ENCODE data around the gene SRPRA. TPM values are rescaled to one million over a fixed set of nuclear protein-coding genes. Genes with fewer than 3 reads are reported as not detected.

The SRPRA gene
- total RNA-seq, 1 donor from 2014 or later: 180 TPM

- peak overlapping the region; percentile 97 for H3K27ac Mint-ChIP-seq
- intact Hi-C loops (cut with micrococcal nuclease): loop anchor here (1.0 kb wide), 5 partner anchors 21 to 712 kb away; partner anchors contain the start of genes FAM118B, FOXRED1, RPUSD4 and STT3A
- no peaks in the 10 kb centered on the region for H3K9me3 Mint-ChIP-seq
- H3K27me3 Mint-ChIP-seq: no peaks in the 10 kb centered on the region
- no peak for DNase-seq
- H3K4me3 Mint-ChIP-seq: peak overlapping the region; percentile 91
- H3K4me1 Mint-ChIP-seq: peaks cover 19% of the 10 kb centered on the region
- peaks cover 24% of the 10 kb centered on the region for H3K36me3 Mint-ChIP-seq (ENCODE audit: low read depth)
Measured at GRCh38 chr11:126304457-126305075, 35.9 kb upstream of the SRPRA start.

GRCh38 chr11:126303623-126304456 is 35.1 kb upstream of the SRPRA start, which contains the start of gene DCPS:
Gene DCPS, plus strand, starts transcription at chr11:126304060. Its CDS starts 21 bp downstream, at chr11:126304081.
- Mint-ChIP-seq H3K4me3 (peak within 1 kb of the TSS; percentile 91), H3K9me3 (no peaks in the 10 kb centered on the region), H3K4me1 (peaks cover 19% of the 10 kb centered on the region), H3K27ac (peak within 1 kb of the TSS; percentile 97), H3K36me3 (ENCODE audit: low read depth) (peaks cover 26% of the 10 kb centered on the region), H3K27me3 (no peaks in the 10 kb centered on the region)
- intact Hi-C loops (cut with micrococcal nuclease): loop anchor here (1.0 kb wide), 5 partner anchors 21 to 712 kb away; partner anchors contain the start of genes FAM118B, FOXRED1, RPUSD4 and STT3A
- DNase-seq: peak; percentile 97

- Mint-ChIP-seq H3K9me3 (no peaks in the 10 kb centered on the region), H3K27ac (no peak overlapping the region), H3K27me3 (no peaks in the 10 kb centered on the region), H3K4me3 (no peak overlapping the region), H3K4me1 (peaks cover 9% of the 10 kb centered on the region), H3K36me3 (ENCODE audit: low read depth) (peaks cover 28% of the 10 kb centered on the region)
- intact Hi-C loops (cut with micrococcal nuclease): no loop called here
- no peak for DNase-seq
Measured at GRCh38 chr11:126297004-126297403, 28.3 kb upstream of the SRPRA start.

DNA sequence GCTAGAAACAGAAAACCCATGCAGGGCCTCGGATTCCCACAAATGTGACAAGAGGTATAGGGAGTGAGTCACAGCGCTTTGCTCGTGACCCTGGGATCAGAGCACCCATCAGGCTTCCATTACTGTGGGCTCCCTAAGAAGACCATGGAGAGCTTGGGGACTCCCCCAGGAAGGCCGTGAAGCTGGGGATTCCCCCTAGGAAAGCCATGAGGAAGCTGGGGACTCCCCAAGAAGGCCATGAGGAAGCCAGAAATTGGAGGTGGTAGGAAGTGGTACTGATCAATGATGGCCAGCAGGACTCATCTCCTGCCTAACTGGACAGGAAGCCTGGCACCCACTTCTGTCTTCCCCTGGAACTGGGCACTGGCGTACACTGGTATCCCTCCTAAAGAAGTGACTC is 25.0 kb upstream of the SRPRA start:
- Mint-ChIP-seq H3K27me3 (no peaks in the 10 kb centered on the region), H3K4me3 (no peak overlapping the region), H3K4me1 (peaks cover 9% of the 10 kb centered on the region), H3K27ac (peak overlapping the region; percentile 48), H3K9me3 (no peaks in the 10 kb centered on the region), H3K36me3 (ENCODE audit: low read depth) (peaks cover 32% of the 10 kb centered on the region)
- intact Hi-C loops (cut with micrococcal nuclease): no loop called here
- no peak for DNase-seq

DNA sequence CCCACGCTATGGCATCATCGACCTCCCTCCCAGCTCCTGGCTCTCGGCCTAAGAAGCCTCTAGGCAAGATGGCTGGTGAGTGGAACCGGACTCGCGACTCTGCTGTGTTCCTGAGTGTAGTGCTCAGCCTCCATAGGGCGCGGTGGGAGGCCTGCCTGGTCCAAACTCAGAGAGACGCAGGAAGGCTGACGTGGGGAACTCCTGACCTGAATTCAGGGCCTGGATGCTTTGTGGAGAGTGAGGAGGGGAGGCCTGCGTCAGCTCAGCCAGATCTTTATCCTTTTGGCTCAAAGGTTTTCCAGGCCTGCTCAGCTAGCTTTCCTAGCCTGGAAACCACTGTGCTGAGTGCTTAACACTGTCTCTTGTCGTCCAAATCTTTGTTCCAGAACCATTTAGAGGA is 22.2 kb upstream of the SRPRA start:
- intact Hi-C loops (cut with micrococcal nuclease): no loop called here
- peaks cover 9% of the 10 kb centered on the region for H3K4me1 Mint-ChIP-seq
- no peaks in the 10 kb centered on the region for H3K27me3 Mint-ChIP-seq
- H3K27ac Mint-ChIP-seq: peak overlapping the region; percentile 29
- no peaks in the 10 kb centered on the region for H3K9me3 Mint-ChIP-seq
- H3K4me3 Mint-ChIP-seq: no peak overlapping the region
- no peak for DNase-seq
- peaks cover 31% of the 10 kb centered on the region for H3K36me3 Mint-ChIP-seq (ENCODE audit: low read depth)

DNA sequence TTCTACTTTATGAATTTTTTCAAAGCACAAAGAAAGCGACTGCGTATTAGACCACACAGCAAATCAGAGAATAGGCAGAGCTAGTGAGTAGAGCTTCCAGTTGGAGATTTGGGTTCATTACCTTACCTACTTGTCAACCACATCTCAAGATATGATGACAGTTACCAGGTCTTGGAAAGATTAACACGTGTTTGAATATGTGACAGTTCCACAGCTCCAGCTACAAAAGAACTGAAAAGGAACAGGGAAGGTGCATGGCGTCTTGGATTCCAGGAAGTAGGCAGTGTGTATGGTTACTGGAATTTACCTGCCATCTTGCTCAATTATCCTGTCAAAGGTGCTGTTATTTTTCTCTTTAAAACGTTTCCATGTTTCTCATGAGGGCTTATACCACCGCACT is 19.5 kb upstream of the SRPRA start:
- intact Hi-C loops (cut with micrococcal nuclease): no loop called here
- DNase-seq: no peak
- H3K4me1 Mint-ChIP-seq: peaks cover 15% of the 10 kb centered on the region
- H3K27me3 Mint-ChIP-seq: no peaks in the 10 kb centered on the region
- H3K9me3 Mint-ChIP-seq: no peaks in the 10 kb centered on the region
- no peak overlapping the region for H3K27ac Mint-ChIP-seq
- H3K4me3 Mint-ChIP-seq: no peak overlapping the region
- H3K36me3 Mint-ChIP-seq (ENCODE audit: low read depth): peaks cover 23% of the 10 kb centered on the region

- Mint-ChIP-seq H3K27me3 (no peaks in the 10 kb centered on the region), H3K27ac (peak overlapping the region; percentile 51), H3K36me3 (ENCODE audit: low read depth) (peaks cover 16% of the 10 kb centered on the region), H3K4me1 (peaks cover 30% of the 10 kb centered on the region), H3K9me3 (no peaks in the 10 kb centered on the region), H3K4me3 (peak overlapping the region; percentile 72)
- DNase-seq: peak; percentile 79
- intact Hi-C loops (cut with micrococcal nuclease): no loop called here
Measured at GRCh38 chr11:126284829-126285228, 16.1 kb upstream of the SRPRA start.

DNA sequence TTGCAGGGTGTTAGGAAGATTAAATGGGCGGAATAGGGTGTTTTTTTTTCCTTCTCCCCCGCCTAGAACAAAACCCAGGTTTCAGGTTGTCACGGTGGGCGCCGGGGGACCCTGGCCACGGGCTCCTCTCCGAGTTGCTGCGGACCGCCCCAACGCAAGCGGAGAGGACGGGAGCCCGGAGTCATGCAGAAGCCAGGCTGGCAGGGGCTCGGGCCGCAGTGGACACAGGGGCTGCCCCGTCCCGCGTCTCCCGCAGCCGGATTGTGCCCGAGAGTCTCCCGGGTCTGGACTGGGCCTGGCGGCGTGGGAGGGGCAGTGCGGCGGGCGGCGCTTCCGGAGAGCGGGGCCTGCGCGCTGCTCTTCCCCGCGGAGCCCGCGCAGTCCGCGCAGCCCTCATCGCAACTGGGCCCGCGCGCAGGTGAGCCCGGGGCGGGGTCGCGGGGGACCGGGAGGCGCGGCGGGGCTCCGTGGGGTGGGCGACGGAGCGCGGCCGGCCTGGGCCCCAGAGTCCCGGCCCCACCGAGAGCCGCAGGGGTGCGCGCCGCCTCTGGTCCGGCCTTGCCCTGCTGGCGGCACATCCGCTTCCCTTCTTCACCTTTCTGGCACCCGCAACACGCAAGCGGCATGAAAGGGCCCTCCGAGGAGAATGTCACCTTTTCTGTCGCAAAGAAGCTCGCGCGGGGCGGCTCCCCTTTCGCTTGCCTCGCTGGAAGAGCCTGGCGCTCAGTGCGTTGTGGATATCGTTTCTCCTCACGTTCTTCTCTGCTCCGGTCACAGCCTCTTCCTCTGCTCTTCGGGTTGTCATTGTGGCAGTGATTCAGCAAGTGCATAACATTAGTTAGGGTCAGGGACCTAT is 14.3 kb upstream of the SRPRA start, which contains the start of gene TIRAP:
TIRAP (plus strand) TSS at position 358 of the 856 bp plus-strand sequence. CDS start 7,802 bp downstream, outside the sequence.
- Mint-ChIP-seq H3K4me3 (peak within 1 kb of the TSS; percentile 98), H3K27me3 (no peaks in the 10 kb centered on the region), H3K27ac (peak within 1 kb of the TSS; percentile 94), H3K9me3 (no peaks in the 10 kb centered on the region), H3K36me3 (ENCODE audit: low read depth) (peaks cover 17% of the 10 kb centered on the region), H3K4me1 (peaks cover 31% of the 10 kb centered on the region)
- DNase-seq: peak; percentile 90
- intact Hi-C loops (cut with micrococcal nuclease): loop anchor here (1.0 to 2.0 kb wide), 3 partner anchors 14 to 72 kb away; partner anchors contain the start of genes DCPS, FOXRED1 and ST3GAL4

DNA sequence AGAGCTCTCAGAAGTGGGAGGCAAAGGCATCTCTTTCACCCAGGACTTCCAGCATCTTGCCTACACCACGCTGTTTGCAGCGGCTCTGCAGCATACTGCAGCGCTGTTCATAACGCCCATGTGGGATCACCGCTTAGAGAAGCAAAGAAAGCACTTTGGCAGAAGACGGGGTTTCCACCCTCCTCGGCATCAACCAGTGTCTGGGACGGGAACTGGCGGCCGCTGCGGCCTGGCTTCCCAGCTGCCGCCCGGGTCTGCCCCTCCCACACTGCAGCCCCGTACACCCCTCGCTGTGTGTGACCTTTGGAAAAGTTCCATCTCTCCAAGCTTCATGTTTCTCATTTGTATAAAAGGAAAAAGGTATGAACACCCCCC is 13.7 kb upstream of the SRPRA start:
- Mint-ChIP-seq H3K9me3 (no peaks in the 10 kb centered on the region), H3K36me3 (ENCODE audit: low read depth) (peaks cover 22% of the 10 kb centered on the region), H3K4me1 (peaks cover 31% of the 10 kb centered on the region), H3K27me3 (no peaks in the 10 kb centered on the region), H3K27ac (peak overlapping the region; percentile 94), H3K4me3 (peak overlapping the region; percentile 98)
- intact Hi-C loops (cut with micrococcal nuclease): loop anchor here (2.0 kb wide), 1 partner anchor 72 kb away; the partner anchor contains the start of gene ST3GAL4
- peak; percentile 79 for DNase-seq

DNA sequence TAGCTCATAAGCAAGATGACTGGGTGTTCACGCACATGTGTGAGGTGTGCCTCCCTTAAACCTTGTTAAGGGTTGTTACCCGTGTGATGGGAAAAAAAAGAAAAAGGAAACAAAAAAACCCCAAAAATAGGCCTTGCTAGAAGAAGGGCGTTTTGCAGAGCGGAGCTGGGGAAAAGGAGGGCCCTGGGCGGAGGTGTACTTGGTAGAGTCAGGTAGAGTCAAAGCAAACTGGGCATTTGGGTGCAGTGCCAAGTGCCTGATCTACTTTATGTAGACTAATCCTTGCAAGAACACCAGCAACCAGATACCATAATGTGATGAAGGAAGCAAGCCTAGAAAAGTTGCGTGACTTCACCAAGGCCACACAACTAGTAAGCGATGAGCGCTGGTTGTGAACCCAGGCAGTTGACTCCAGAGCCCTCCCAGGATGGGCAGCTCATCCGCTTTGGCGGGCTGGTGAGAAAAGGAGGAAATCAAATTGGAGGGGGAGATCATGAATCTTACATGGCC is 13.0 kb upstream of the SRPRA start:
- Mint-ChIP-seq H3K4me1 (peaks cover 31% of the 10 kb centered on the region), H3K27me3 (no peaks in the 10 kb centered on the region)
- intact Hi-C loops (cut with micrococcal nuclease): loop anchor here (2.0 kb wide), 1 partner anchor 73 kb away; the partner anchor contains the start of gene ST3GAL4

GRCh38 chr11:126281245-126281644 is 12.6 kb upstream of the SRPRA start:
- Mint-ChIP-seq H3K36me3 (ENCODE audit: low read depth) (peaks cover 23% of the 10 kb centered on the region), H3K4me3 (peak overlapping the region; percentile 98), H3K27ac (no peak overlapping the region), H3K27me3 (no peaks in the 10 kb centered on the region), H3K4me1 (peaks cover 31% of the 10 kb centered on the region), H3K9me3 (no peaks in the 10 kb centered on the region)
- DNase-seq: no peak
- intact Hi-C loops (cut with micrococcal nuclease): no loop called here

More for the DNA sequence above, 13.0 kb upstream of the SRPRA start:
- H3K9me3 Mint-ChIP-seq: no peaks in the 10 kb centered on the region
- H3K4me3 Mint-ChIP-seq: peak overlapping the region; percentile 98
- DNase-seq: no peak
- H3K27ac Mint-ChIP-seq: peak overlapping the region; percentile 94
- peaks cover 23% of the 10 kb centered on the region for H3K36me3 Mint-ChIP-seq (ENCODE audit: low read depth)

DNA sequence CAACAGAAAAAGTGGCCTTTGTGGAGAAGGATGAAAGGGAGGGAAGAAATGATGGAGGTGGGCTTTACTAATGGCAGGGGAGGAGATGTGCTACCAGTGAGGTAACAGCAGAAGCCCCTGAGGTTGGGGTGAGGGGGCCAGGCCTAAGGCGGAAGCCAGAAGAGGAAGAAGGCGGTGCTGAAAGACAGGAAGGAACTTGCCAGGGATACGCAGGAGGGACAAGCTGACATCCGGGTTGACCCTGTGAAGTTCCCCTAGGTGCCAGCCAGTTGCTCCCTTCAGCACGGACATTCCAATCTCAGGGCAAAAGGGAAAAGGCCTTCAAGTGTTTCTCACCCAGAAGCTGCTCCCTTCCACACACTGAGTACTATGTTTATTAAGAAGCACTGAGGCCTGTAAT is 11.9 kb upstream of the SRPRA start:
- Mint-ChIP-seq H3K4me3 (no peak overlapping the region), H3K27me3 (no peaks in the 10 kb centered on the region), H3K4me1 (peaks cover 33% of the 10 kb centered on the region), H3K27ac (peak overlapping the region; percentile 56), H3K9me3 (no peaks in the 10 kb centered on the region), H3K36me3 (ENCODE audit: low read depth) (peaks cover 28% of the 10 kb centered on the region)
- intact Hi-C loops (cut with micrococcal nuclease): no loop called here
- DNase-seq: no peak

DNA sequence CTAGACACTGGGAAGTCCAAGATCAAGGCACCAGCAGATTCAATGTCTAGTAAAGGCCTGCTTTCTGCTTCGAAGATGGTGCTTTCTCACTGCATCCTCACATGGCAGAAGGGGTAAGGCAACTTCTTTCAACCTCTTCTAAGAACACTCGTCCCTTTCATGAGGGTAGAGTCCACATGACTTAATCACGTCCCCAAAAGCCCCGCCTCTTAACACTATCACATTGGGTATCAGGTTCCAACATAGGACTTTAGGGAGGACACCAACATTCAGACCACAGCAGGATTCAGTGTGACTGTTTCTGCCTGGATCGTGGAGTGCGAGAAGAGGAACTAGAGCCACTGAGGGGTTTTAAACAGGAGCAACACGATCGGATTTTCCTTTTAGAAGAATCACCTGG is 10.5 kb upstream of the SRPRA start:
- peaks cover 38% of the 10 kb centered on the region for H3K36me3 Mint-ChIP-seq (ENCODE audit: low read depth)
- no peak for DNase-seq
- H3K27ac Mint-ChIP-seq: no peak overlapping the region
- intact Hi-C loops (cut with micrococcal nuclease): no loop called here
- no peaks in the 10 kb centered on the region for H3K27me3 Mint-ChIP-seq
- peaks cover 24% of the 10 kb centered on the region for H3K4me1 Mint-ChIP-seq
- H3K9me3 Mint-ChIP-seq: no peaks in the 10 kb centered on the region
- H3K4me3 Mint-ChIP-seq: no peak overlapping the region
